RCC 7860 (cell line): Measurements from ENCODE around the gene PLA2G4D.

Experiments used
- DNase-seq: peaks from one replicate; pipeline ENCODE4 v3.0.0-alpha.2; 2015; ENCODE audit warnings: low spot score
- FAIRE-seq: peaks from 2 replicates; lab custom pipeline; 2012; peaks lifted over from hg19 to GRCh38; lab: Jason Lieb, UNC

Gene PLA2G4D

DNA sequence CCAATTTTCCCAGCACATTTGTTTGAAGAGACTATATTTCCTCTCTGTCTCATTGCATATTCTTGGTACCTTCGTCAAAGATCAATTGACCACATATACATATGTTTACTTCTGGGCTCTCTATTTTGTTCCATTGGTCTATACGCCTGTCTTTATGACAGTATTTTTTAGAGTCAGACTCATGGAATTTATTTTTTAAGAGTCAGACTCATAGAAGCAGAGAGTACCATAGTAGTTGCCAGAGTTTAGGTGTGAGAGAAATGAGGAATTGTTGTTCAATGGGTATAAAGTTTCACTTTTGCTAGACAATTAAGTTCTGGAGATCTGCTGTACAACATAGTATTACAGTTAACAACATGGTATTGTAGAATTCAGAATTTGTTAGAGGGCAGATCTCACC, 35.0 kb upstream of the PLA2G4D start:
- FAIRE-seq (no peak), DNase-seq (no peak)

GRCh38 chr15:42128476-42128875, 34.1 kb upstream of the PLA2G4D start:
- no peak for FAIRE-seq

GRCh38 chr15:42123546-42123945, 29.2 kb upstream of the PLA2G4D start:
- DNase-seq (no peak), FAIRE-seq (no peak)

More at GRCh38 chr15:42128476-42128875, 34.1 kb upstream of the PLA2G4D start:
- no peak for DNase-seq

DNA sequence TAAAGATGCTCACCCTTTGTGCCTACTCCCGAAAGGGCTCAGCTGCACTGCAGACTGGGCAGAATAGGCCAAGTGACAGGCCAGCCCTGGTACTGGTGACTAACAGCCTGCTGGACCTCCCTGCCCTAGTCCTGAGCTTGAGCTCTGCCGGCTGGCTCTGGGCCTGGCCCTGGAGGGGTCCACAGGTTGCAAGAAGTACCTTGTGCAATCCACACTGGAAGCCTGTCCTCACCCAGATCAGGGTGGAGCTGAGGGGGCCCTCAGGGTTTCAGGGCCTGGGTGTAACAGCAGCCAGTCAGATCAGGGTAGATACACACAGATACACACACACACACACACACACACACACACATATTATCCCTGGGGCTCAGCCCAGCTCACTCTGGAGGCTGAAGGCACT, 27.3 kb upstream of the PLA2G4D start:
- no peak for DNase-seq
- no peak for FAIRE-seq

DNA sequence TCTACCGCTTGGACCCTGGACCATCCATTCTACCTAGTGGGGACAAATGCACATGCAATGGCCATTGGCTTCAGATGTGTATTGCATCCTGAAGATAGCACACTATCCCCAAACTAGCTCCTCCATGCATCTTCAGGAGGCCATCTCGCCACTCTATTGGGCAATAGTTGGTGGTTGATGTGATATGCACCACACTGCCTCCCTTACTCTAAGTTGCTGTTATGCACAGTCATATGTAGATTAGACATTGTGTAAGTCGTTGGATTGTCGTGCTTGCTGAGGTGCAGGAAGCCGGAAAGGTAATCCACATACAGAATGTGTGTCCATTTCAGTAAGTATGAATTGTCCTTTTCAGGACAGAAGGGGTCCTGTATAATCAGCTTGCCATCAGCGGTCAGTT, 26.7 kb upstream of the PLA2G4D start:
- DNase-seq (no peak), FAIRE-seq (no peak)

DNA sequence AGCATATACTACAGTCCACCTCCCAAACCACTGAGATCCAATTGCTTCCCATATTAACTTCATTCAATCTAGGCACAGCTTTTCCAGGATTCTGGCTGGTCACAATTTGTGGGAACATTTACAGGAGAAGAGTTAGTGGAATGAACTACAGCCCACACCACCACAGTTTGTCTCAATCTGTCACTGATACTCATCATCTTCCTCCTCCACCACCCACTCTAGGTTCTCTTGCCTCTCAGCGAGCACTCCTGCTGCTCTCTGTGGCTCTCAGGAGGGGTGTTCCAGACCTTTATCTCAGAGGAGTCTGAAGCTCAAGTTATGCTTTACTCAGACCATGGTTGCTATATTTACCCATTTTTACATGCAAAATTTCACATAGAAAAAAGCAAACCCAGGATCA, 25.9 kb upstream of the PLA2G4D start:
- DNase-seq, result no peak
- no peak for FAIRE-seq

DNA sequence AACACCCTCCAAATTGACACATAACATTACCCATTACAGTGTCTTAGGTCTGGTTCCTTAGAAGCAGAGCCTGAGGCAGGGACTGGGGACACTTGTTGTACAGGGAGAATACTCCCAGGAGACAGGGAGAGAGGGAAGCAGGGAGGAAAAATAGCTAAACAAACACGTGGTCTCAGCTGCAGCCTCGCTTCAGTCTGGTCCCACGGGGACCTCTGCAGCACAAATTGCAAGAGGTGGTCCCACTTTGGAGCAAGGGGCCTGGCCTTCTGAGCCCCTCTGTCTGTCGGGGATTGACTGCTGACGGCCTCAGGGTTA, 25.0 kb upstream of the PLA2G4D start:
- DNase-seq (no peak), FAIRE-seq (no peak)

GRCh38 chr15:42118650-42119445, 24.5 kb upstream of the PLA2G4D start:
- no peak for FAIRE-seq
- DNase-seq, result no peak

DNA sequence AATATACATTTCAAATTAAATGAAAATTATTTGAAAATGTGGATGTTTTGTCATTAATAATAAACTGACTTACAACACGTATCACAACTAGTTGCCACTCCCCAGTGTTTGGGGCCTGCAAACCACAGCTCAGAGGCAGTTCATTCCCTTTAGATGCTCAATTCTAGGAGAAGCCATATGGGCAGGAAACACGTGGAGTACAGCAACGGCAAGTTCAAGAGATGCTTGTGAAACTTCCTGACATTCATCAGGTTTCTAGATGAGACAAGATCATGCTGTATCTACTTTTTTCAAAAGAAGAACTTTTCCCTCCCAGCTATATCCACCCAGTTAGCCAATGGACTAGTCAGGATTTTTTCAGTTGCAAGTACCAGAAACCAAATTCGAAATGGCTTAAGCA, 17.6 kb upstream of the PLA2G4D start:
- no peak for FAIRE-seq
- DNase-seq, result no peak

- DNase-seq, result no peak
- no peak for FAIRE-seq
These were observed 16.0 kb upstream of the PLA2G4D start for GRCh38 chr15:42110367-42110766.

GRCh38 chr15:42108806-42109205, 14.4 kb upstream of the PLA2G4D start:
- FAIRE-seq (no peak), DNase-seq (no peak)

- FAIRE-seq, result no peak
- DNase-seq, result no peak
These were observed 13.8 kb upstream of the PLA2G4D start for GRCh38 chr15:42108189-42108588.

- FAIRE-seq (no peak), DNase-seq (no peak)
These were observed 13.1 kb upstream of the PLA2G4D start for GRCh38 chr15:42107473-42107872.

DNA sequence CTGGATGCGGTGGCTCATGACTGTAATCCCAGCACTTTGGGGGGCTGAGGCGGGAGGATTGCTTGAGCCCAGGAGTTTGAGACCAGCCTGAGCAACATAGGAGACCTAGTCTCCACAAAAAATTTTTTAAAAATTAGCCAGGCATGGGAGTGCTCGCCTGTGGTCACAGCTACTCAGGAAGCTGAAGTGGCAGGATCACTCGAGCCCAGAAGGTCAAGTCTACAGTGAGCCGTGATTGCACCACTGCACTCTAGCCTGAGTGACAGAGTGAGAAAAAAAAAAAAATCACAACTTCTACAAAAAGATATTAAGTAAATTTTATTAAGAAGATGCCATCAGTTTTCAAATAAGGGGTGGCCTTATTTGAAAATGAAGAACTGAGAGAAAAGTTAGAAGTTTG, 11.9 kb upstream of the PLA2G4D start:
- FAIRE-seq, result no peak

GRCh38 chr15:42104095-42104891, 9.9 kb upstream of the PLA2G4D start:
- DNase-seq (no peak), FAIRE-seq (no peak)

More for the DNA sequence above, 11.9 kb upstream of the PLA2G4D start:
- DNase-seq, result no peak

DNA sequence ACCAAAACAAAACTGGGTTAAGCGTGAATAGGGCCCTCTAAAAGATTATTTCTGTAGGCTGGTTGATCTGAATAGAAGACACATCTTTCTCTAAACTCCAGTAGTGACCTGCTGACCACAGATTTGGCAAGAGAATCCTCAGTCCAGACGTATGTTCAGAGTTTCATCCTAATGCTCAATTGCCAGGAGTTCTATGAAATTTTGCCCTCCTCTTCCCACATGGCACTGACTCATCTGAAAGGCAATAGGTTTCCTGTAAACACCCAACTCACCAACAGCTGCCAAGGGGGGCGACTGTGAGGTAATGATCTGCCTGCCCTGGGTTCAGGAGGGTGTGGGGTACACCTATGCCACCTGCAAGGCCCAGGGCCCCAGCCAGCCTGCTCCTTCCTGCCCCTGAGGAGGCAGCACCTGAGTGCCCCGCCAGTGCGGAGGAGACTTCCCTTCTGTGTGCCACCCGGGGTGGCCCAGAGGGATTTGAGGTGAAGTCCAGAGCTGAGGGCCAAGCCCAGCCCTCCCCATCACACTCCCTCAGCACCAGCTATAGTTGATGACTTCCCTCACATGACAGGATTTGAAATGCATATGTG, 8.4 kb upstream of the PLA2G4D start:
- DNase-seq (no peak), FAIRE-seq (no peak)

DNA sequence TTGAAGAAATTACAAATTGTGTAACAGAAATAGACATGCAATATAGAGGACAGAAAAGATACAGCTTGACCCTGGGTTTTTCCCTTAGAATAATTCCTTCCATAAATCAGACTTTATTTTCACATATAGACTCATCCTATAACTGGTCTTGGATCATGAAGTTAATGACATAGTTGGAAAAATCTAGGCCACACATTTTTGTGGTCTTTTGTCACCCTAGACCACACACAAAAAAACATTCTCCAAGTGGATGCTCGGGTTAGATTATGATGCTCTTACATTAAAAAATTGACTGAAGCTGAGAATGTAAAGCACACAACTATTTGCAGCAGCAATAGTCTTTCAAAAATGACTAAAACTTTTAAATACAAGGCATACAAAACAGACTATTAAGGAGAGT, 7.5 kb upstream of the PLA2G4D start:
- DNase-seq (peak; percentile 23), FAIRE-seq (no peak)

GRCh38 chr15:42100021-42100800, 5.8 kb upstream of the PLA2G4D start:
- DNase-seq, result peak; percentile 17
- FAIRE-seq, result no peak

- FAIRE-seq (no peak), DNase-seq (no peak)
These were observed 2.7 kb upstream of the PLA2G4D start for GRCh38 chr15:42097018-42097417.

GRCh38 chr15:42093966-42094365, 396 bp downstream of the PLA2G4D start:
- FAIRE-seq (no peak), DNase-seq (no peak)
